ENCODE results near the gene PCNX3.

GRCh38 chr11:65584723-65585171, 30.8 kb upstream of the PCNX3 start:
- TF ChIP-seq YY1 (IDR thresholded peaks at IDR 0.05; ENCODE audit: insufficient read depth, insufficient read length) (no peak), SUZ12 (IDR thresholded peaks at IDR 0.05; ENCODE audit: extremely low read depth, insufficient read depth, insufficient read length) (no peak)
